GM18517 (cell line): ENCODE data around the gene PDZK1IP1.

Experiments used
- ATAC-seq: cut with Tn5 transposase; IDR thresholded peaks from one replicate; pipeline ENCODE4 v1.9.1; 2021; ENCODE audit warnings: mild to moderate bottlenecking, moderate library complexity; ENCODE audit not compliant: unreplicated experiment

Gene PDZK1IP1, protein sequence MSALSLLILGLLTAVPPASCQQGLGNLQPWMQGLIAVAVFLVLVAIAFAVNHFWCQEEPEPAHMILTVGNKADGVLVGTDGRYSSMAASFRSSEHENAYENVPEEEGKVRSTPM

DNA sequence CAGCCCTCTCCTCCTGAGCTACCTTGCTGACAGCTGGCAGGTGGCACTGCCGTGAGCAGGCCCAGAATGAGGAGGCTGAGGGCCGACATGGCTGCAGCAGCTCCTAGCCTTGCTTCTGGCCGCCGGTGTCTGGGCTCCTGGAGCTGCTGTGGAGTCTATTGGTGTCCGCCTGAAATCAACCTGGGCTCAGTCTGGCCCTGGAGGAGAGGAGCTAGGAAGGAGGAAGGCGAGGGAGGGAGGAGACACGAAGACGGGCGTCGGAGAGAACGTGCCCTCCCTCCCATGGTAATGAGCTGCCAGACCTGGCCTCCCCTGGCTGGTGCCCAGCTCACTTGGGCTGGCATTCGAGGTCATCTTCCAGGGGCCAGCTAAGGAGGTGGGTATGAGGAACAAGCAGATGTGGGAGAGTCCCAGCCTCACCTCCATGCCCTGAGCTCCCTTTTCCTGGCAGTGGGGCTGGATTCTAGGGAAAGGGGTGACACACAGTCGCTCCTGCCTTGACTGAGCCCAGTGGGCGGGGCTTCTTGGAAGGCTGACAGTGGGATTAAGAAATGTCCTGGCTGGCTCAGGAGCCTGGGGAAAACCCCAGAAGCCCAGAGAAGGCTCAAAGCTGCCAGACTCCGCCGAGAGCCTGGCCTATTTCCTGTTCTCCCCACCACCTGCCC lies at the start of gene PDZK1IP1:
Gene PDZK1IP1, minus strand, starts transcription at position 193 of the 665 bp plus-strand sequence. Its CDS starts 104 bp downstream, at position 89.
- no peak for ATAC-seq

DNA sequence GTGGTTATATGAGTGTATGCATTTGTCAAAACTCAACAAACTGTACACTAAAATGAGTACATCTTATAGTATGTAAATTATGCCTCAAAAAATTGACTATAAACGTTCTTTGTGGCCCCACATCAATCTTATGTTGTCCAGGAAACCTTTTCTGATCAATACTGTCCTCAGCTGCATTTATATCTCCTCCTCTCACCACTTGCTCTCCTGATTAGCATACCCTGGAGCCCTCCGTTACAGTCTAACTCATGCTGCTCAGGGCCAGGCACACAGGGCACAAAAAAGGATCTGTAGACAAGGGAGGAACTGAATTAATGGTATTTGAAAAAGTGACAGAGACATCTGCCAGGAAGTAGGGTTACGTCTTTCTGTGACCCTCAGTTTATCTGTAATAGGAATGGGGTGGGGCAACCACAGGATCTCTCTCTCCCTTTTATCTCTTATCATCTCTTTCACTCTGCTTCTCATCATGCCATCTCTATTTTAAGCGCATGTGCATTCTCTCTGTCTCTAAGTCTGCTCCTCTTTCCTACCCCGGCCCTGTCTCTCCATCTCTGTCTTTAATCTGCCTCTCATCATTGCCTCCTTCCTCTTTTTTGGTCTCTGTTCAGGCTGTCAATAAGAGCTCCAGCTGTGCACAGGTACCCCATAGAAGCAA lies 49.2 kb upstream of the PDZK1IP1 start:
- ATAC-seq = no peak

DNA sequence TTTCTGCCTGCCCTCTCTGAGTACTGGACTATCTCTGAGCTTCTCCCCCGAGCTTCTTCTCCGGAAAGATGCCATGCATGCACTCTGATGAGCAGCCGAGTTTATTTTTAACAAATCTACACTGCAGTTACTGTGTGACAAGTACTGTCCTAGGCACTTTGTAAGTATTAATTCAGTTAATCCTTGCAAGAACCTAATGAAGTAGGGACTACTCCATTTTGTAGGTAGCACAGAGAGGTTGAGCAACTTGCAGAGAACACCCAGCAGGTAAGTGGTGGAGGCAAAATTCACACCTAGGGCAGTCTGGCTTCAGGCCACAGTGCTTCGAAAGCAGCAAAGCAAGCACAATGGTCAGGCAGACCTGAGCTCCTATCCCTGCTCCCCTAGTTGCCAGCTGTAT lies 46.0 kb upstream of the PDZK1IP1 start:
- ATAC-seq = no peak

DNA sequence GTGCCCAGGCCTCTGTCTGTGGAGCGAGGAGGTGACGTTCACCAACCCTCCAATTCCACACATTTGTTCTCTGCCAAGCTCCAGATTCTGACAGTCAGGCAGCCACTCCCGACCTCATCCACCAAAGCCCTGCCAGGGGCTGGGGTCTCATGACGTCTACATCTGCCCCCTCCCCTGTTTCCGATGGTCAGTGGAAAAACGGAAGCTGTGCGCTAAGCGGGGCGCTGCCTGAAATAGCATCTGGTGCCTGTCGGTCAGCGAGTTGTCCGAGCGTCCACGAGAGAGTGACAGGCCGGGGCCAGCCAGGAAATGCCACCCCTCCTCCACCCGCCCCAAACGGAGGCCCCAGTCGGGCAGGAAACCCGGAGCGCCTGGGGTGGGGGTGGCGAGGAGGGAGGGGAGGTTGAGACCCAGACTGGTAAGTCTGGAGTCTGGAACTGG lies 45.4 kb upstream of the PDZK1IP1 start:
- no peak for ATAC-seq

DNA sequence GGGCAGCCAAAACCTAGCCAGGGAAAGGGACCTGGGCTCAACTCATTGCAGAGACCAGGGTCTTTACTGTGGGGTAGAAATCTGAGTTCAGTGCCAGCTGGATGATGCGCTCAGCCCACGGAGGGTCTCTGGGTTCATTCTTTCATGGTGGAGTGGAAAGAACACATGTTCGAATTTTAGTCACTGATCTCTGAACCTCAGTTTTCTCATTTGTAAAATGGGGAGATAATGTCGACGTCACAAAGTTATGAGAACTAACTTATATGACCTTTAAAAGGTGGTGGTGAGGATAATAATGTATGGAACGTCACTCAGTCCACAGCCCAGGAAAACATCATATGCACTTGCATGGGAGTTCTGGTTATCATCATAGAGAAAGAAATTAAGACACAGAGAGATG lies 43.4 kb upstream of the PDZK1IP1 start:
- no peak for ATAC-seq

DNA sequence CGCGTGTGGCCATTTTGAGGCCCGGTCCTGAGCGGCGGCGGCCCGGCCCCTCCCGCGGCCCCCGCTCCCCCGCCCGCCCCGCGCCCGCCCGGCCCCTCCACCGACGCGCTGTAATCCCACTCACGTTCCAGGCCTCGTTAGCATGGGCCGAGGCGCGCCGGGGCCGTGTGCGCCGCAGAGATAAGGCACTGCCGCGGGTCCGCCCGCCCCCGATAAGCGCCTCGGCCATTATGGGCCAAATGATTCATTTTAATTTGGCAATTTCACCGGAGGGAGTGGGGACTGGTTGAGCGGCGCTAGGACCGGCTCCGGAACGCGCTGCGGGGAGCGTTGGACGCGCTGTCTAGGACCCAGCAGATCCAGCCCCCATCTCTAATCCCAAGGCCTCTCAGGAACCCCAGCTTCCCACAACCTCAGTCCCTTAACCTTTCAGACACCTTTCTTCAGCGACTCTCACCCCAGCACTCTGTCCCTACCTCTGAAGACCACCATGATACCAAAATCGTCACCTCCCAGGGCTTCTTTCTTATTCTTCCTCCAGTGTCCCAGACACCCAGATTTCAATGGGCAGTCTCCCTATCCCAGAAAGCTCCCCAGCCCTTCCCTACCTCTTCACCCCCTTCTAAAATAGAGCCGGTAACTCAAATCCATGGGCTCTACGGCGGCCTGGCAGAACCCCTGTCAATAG lies 42.5 kb upstream of the PDZK1IP1 start, which contains the start of gene TAL1:
Gene TAL1, minus strand, starts transcription at position 39 of the 688 bp plus-strand sequence. CDS start 6,337 bp downstream, outside the sequence.
- no peak for ATAC-seq

DNA sequence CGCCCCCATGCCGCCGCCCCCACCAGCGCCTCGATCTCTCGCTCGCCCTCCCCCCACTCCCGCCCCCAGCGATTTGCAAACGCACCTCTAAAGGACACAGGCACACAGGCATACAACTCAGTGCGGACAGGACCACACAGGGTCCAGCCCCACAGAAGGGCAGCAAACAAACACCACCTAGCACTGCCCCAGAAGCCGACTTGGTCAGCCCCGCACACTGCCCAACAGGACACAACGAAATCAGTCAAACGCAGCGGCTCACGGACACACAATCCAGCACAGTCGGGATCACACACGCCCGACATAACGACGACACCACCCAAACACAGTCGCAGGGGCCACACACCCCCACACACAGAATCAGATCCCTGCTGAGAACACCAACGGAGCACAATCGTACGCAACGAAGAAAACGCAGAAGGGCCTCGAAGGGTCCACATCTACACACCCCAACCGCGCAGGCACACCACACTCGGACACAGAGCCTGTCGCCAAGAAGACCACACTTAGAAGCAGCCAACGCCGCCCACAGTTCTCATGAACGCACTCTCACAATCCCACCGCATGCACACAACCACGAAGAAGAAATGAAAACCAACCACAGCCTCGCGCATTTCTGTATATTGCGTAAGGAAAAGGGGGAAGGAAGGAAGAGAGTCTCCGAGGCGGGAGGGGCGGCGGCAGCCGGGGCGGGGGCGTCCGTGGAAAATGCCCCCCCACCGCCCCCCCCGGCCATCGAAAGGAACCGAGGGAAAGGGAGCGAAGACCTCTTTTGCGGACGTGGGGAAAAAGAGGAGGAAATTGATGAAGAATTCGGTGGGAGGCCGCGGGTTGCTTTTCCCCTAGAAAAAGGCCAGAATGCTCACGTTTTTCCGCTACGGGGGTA lies 41.7 kb upstream of the PDZK1IP1 start:
- ATAC-seq = no peak

DNA sequence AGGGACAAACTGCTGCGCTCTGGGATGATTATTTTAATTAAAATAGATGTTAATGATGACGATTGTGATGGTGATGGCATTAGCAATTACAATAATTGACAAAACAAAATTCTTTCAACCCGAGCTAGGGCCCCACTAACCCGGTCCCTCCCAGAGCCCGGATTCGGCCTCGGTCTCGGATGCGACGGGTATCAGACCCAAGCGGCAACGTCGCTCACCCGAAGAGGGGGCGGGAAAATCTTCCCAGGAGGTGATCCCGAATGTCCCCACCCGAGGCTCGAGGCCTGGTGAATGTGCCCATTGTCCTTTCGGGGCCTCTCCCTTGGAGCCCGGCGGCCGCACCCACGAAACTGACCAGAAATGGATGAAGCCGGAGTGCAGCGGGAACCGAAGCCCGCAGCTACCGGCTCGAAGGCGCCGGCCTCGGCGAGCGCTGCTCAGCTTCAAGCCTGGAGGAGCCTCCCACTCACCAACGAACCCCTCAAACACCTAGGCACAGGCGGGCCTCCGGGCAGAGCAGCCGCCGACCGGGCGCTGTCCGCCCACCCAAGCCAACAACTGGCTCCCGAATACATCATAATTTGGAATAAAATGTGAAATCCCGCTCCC lies 41.0 kb upstream of the PDZK1IP1 start:
- no peak for ATAC-seq

DNA sequence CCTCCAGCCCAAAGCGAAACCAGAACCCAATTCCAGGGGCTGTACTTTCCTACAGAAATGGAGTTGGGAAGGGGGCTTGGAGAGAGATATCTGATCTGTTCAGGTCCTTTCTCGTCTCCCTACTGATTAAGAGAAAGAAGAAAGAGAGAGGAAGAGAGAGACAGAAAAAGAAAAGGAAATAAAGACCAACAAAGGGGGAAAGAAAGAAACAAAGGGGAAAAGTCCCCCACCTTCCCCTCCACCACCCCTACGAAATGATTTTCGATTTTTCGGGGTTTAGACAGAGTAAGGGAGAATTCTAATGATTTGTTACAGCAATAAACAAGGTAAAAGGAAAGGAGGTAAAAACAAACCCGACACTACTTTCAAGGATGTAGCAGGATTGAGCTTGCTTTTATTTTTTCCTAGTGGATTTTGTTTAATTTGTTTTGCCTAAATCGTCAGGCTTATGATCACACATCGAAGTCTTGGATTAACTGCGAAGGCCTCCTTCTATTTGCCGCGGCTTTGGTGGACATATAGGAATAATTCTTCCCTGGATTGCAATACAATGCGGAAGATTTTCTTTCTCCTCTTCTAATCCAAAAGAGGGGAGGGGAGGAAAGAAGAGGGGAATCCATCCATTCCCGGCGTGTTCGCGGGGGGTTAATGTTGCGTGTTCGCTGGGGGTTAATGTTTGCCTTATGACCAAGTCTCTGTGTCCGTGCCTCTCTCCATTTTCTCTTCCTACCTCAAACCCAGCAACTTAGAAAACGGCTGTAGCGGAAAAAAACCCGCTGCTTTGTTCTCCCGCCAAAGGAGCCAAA lies 40.3 kb upstream of the PDZK1IP1 start:
- ATAC-seq = no peak

DNA sequence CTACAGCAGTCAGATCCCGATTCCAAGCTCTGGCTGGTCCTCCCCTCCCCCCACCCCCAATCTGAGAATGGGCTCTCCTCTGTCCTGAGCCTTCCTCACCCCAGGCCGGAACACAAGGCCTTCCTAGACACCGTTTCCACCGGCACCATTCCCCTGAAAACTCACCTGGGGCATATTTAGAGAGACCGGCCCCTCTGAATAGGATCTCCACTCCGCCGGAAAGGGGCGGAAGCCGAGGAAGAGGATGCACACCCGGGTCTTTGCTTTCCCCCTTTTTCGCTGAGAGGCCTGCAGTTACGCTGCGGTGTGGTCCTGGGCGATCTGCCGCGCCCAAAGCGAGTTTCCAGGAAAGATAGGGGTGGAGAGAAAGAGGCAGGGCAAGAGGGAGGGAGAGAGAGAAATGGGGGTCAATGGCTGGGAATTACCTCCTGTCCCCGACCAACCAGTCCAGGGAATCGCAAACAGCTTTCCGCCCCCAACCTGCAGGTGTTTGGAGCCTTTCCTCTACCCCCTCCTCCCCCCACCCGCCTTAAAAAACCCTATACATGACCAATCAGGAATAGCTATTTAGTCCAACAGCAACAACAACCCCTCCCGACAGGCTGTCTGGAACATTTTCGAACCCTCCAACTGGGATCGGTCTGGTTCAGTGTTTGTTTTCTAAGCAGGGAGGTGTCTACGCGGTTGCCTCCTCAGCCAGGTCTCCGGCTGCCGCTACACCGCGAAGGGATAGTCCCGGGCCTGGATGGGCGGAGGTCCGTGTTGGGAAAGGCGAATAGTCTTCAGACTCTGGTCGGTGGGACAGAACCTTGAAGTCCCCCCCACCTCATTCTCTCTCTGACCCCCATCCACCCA lies 39.4 kb upstream of the PDZK1IP1 start:
- no peak for ATAC-seq

DNA sequence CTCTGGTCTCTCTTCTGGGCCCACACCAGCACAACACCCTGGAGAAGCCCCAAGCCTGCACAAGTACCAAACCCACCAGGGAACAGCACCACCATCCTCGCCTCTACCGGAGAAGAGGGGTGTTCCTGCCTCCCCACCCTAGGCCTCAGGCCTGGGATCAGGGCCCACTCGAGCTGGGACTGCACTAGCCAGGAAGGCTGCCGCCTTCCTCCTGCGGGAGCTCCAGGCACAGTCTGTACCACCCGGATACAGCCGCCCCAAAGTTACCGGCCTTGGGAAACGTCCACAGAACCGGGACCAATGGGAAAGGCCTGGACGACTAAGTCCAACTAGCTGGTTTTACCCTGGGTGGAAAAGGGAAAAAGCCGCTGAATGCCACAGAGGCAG lies 38.8 kb upstream of the PDZK1IP1 start:
- no peak for ATAC-seq

DNA sequence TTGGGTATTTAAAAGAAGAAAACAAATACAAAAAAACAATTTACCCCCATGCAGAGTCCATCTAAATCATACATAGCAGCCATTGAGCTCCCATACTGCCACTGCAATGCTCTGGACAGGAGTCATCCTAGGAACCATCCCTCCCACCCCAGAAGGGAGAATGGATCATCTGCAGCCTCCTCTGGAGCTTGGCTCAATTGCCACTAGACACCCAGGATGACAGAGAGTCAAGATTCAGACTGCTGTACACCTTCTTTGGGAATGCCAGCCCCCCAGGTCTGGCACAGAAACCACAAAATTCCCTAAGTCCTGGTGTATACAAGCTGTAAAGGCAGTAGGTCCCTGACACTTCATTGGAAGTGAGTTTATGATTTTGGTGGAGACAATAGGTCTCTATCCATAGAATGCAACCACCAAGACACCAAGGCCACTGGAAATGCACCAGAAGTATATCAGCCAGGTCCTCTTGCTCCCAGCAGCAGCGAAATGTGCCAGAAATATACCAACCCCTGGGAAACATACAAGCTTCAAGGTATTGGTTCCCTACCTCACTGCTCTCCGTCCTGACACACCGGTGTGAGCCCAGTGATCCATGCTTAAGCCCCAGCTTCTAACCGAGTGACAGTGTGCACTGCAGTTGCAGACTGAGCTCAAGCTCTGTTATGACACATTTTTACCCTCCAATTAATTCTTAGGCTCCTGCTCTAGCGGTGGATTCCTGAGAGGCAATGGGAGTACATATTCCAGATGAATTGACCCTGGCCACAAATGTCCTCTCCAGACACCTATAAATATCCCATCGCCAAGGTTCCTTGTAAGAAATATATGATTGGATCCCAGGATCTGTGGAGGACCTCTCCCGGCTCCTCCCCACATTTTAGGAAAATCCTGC lies 37.8 kb upstream of the PDZK1IP1 start:
- no peak for ATAC-seq

DNA sequence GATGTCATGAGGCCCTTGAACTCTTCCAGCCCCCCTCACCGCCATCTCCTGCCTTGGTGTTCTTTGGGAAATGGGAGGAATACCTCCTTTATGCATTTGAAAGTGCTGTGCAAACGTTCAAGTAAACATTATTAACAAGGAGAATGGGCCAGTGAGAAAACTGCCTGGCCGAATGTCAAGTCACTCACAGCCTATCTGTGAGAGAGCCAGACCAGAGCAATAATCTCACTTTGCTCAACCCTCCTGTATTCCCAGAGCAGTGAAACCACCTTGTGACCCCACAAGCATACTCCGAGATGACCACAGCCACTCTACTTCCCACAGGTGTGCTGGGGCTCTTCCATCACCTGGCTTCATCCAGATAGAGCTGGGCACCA lies 37.0 kb upstream of the PDZK1IP1 start:
- no peak for ATAC-seq

DNA sequence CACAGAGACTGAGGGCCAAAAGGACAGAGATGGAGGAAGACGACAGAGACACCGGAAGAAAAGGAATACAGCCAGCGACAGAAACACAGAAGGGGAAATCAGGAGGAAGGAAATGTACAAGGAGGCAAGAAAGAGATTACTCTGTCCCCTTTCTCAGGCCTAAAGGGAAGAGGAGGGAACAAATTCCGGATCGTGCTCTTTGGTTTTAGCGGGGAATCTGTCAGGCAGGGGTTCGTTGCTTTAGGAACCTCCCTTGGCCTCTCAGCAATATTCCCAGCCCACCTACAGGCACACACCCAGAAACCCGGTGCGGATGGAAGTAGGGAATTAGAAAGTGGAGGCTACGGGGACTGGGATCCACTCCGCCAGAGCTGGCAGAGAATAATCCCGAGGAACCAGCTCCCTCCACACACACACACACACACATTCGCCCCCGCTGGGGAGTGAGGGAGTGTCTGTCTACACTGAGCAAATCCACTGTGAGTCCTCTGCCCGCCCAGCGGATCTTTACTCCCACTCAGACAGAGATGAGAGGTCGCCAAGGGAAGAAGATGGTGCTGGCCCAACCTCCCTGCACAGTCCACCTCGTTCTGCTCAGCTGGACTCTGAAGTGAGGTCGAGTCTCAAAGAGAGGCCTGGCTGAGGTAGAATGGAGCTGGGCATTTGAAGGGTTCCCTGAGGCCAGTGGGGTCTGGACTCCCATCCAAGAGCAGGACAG lies 36.4 kb upstream of the PDZK1IP1 start:
- no peak for ATAC-seq

DNA sequence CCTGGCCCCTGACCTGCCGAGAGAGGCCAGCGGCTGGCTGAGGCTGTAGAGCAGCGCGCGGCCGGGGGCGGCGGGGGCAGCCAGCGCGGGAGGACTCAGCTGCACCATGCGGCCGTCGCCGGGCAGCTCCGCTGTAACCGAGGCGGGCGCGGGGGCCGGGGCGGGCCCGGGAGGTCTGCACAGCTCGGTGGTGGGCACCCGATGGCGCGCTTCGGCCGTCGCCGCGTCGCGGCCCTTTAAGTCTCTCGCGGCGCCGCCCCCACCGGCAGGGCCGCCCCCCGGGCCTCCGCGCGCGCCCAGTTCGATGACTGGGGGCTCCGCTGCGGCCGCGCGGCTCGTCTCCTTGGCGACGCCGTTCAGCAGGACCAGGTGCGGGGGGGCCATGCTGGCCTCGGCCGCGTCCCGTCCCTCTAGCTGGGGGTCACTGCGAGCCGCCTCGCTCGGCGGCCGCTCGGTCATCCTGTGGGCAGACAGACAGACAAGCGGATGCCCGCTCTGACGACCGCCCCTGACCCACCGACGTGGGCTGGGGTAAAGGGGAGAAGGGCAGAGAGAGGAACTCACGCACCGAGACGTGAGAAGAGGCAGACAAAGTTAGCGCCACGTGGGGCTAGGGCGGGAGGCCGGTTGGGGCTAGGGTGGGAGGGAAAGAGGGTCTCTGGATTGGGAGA lies 35.7 kb upstream of the PDZK1IP1 start:
- no peak for ATAC-seq

DNA sequence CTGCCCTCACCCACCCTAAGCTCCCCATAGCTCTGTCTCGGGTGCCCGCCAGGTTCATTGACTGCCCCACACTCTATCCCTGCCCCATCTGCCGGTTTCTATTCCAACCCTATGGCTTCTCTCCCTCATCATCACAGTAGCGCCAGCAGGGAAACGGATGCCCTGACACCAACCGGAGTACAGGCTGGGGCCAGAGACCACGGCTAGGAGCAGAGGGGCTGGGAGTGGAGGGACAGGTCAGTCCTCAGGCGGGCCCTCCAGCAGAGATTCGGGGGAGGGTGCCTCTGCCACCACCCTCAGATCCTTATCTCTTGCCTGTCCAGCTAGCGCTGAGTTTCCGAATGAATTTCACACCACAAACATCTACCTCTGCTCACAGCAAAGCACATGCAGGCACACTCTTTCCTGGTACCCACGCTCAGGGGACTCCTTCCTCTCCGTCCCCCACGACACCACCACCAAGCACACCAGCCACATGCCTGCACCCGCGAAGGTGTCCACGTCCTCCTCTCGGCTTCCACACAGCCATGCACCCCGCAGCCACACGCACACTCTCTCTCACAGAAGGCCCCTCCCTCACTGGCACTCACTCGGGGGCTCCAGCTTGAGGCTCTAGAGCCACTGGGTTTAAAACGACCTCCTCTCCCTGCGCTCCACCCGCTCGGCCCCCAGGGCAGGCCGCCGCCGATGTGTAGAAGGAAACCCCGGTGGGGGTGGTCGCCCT lies 35.0 kb upstream of the PDZK1IP1 start:
- ATAC-seq = no peak
